Measurements from ENCODE around the gene LBHD1. TPM values are rescaled to one million over a fixed set of nuclear protein-coding genes. Genes with fewer than 3 reads are reported as not detected.

The LBHD1 gene
- polyA plus RNA-seq, 3 donors, result 1.9 to 9.1 (median 2.9) TPM

GRCh38 chr11:62613291-62613778, 58.7 kb downstream of the LBHD1 start:
- peaks cover 0 to 2% (median 0%) of the 10 kb centered on the region in 3 donors for H3K27me3 Mint-ChIP-seq (ENCODE audit: low read depth in 3 of 3)
- H3K9me3 Mint-ChIP-seq, result peaks cover 0 to 2% (median 0%) of the 10 kb centered on the region in 7 donors
- no peaks in the 10 kb centered on the region for H3K27me3 ChIP-seq (ENCODE audit: control insufficient read depth in 2 of 2, insufficient read depth in 2 of 2, low read length in 2 of 2)
- peak overlapping the region; percentile 94 for H2AFZ ChIP-seq (ENCODE audit: insufficient read depth, low read depth, low read length, poor library complexity, severe bottlenecking)
- H3K27ac ChIP-seq (ENCODE audit: low read depth in 1 of 2, low read length in 2 of 2), result peak overlapping the region; percentile 13 to 86
- peaks cover 24% of the 10 kb centered on the region for H3K4me1 Mint-ChIP-seq
- peak overlapping the region in 1 of 2 donors; percentile 66 for H3K4me3 Mint-ChIP-seq
- peaks cover 40 to 58% of the 10 kb centered on the region in 2 donors for H3K36me3 Mint-ChIP-seq
- peaks cover 19 to 47% of the 10 kb centered on the region in 2 donors for H3K36me3 ChIP-seq (replicated peaks in 1 of 2; ENCODE audit: control insufficient read depth in 1 of 2, insufficient read depth in 2 of 2, low read length in 2 of 2)
- intact Hi-C loops (cut with micrococcal nuclease), result loop anchor here in 1 of 2 donors (10.0 kb wide), 1 partner anchor 241 kb away; no protein-coding TSS in a partner anchor
- no peaks in the 10 kb centered on the region for H3K9me3 ChIP-seq (replicated peaks in 1 of 2; ENCODE audit: control insufficient read depth in 1 of 2, insufficient read depth in 1 of 2, low read length in 2 of 2)
- peak overlapping the region in 6 of 7 donors; percentile 8 to 85 (median 62) for H3K27ac Mint-ChIP-seq
- no peak for TF ChIP-seq CTCF (IDR thresholded peaks at IDR 0.05)
- no peak for DNase-seq
- H3K9ac ChIP-seq (ENCODE audit: insufficient read depth, low read length, poor library complexity, severe bottlenecking), result no peak overlapping the region
- H3K4me1 ChIP-seq (ENCODE audit: control insufficient read depth in 1 of 2, insufficient read depth in 2 of 2, low read length in 2 of 2), result peaks cover 19 to 28% of the 10 kb centered on the region in 2 donors
- H3K4me2 ChIP-seq (replicated peaks; ENCODE audit: extremely low read depth, low read length, poor library complexity, severe bottlenecking), result peak overlapping the region; percentile 91
- peaks cover 16% of the 10 kb centered on the region for H3K79me2 ChIP-seq (ENCODE audit: insufficient read depth, low read length)
- 81% methylated on average over 14 of the region's 15 CpGs for WGBS (ENCODE audit: insufficient coverage)
- peak overlapping the region in 1 of 3 experiments; percentile 98 for H3K4me3 ChIP-seq (replicated peaks in 1 of 3; ENCODE audit: low read depth in 2 of 3, low read length in 3 of 3)
- no peaks in the 10 kb centered on the region for H4K20me1 ChIP-seq (ENCODE audit: insufficient read depth, low read length)

Small RNAs within 50 kb of the gene (small RNA-seq; reads per million reads assigned to genes)
- not detected for gene SNORA57 (ENCODE audit: insufficient read length, low read depth)

Other genes starting within 250 kb of the LBHD1 start
- gene AHNAK, start 125.5 kb downstream of the LBHD1 start, polyA plus RNA-seq, result 100 to 1,000 TPM in 2 of 3 donors, 10 to 100 TPM in 1; 80.0 to 201 (median 103) TPM
- gene EEF1G, start 98.4 kb downstream of the LBHD1 start, polyA plus RNA-seq, result 100 to 1,000 TPM; 490 to 603 (median 491) TPM
- 10 to 100 TPM in 1 of 3 donors, 1 to 10 TPM in 2; 1.8 to 16.3 (median 2.1) TPM for gene TUT1, start 80.7 kb downstream of the LBHD1 start, polyA plus RNA-seq
- 10 to 100 TPM; 14.0 to 38.6 (median 17.6) TPM for gene MTA2, start 70.4 kb downstream of the LBHD1 start, polyA plus RNA-seq
- gene EML3, start 59.5 kb downstream of the LBHD1 start, polyA plus RNA-seq, result 100 to 1,000 TPM in 1 of 3 donors, 10 to 100 TPM in 1, 1 to 10 TPM in 1; 7.2 to 131 (median 10.6) TPM
- gene ROM1, start 59.0 kb downstream of the LBHD1 start, polyA plus RNA-seq, result 1 to 10 TPM in 1 of 3 donors, under 1 TPM in 2; 0.51 to 1.4 (median 0.75) TPM
- 10 to 100 TPM; 18.5 to 44.9 (median 19.0) TPM for gene B3GAT3, start 50.3 kb downstream of the LBHD1 start, polyA plus RNA-seq
- gene GANAB, start 25.7 kb downstream of the LBHD1 start, polyA plus RNA-seq, result 100 to 1,000 TPM in 2 of 3 donors, 10 to 100 TPM in 1; 99.7 to 116 (median 109) TPM
- gene INTS5, start 19.0 kb downstream of the LBHD1 start, polyA plus RNA-seq, result 10 to 100 TPM in 1 of 3 donors, 1 to 10 TPM in 2; 4.2 to 16.0 (median 9.9) TPM
- 10 to 100 TPM; 25.9 to 78.2 (median 74.6) TPM for gene C11orf98, start 7.1 kb downstream of the LBHD1 start, polyA plus RNA-seq
- gene CSKMT, start 7.0 kb downstream of the LBHD1 start, polyA plus RNA-seq, result 1 to 10 TPM in 2 of 3 donors, under 1 TPM in 1; 0.73 to 4.9 (median 1.4) TPM
- 1 to 10 TPM; 3.3 to 7.9 (median 7.2) TPM for gene UQCC3, start 594 bp downstream of the LBHD1 start, polyA plus RNA-seq
- 100 to 1,000 TPM in 2 of 3 donors, 10 to 100 TPM in 1; 93.9 to 147 (median 106) TPM for gene UBXN1, start 6.8 kb upstream of the LBHD1 start, polyA plus RNA-seq
- gene LRRN4CL, start 17.3 kb upstream of the LBHD1 start, polyA plus RNA-seq, result not detected
- 10 to 100 TPM; 43.5 to 65.7 (median 63.3) TPM for gene BSCL2, start 35.2 kb upstream of the LBHD1 start, polyA plus RNA-seq
- under 1 TPM in 1 of 3 donors, not detected in 2; 0.23 TPM for gene GNG3, start 35.4 kb upstream of the LBHD1 start, polyA plus RNA-seq
- gene HNRNPUL2, start 55.2 kb upstream of the LBHD1 start, polyA plus RNA-seq, result 10 to 100 TPM in 1 of 3 donors, under 1 TPM in 2; 0.33 to 13.8 (median 0.88) TPM
- gene TTC9C, start 56.2 kb upstream of the LBHD1 start, polyA plus RNA-seq, result 10 to 100 TPM; 17.9 to 21.6 (median 20.4) TPM
- 1 to 10 TPM; 1.7 to 4.5 (median 2.0) TPM for gene ZBTB3, start 81.9 kb upstream of the LBHD1 start, polyA plus RNA-seq
- gene POLR2G, start 89.3 kb upstream of the LBHD1 start, polyA plus RNA-seq, result 100 to 1,000 TPM; 162 to 243 (median 231) TPM
- gene TAF6L, start 99.1 kb upstream of the LBHD1 start, polyA plus RNA-seq, result 10 to 100 TPM in 1 of 3 donors, 1 to 10 TPM in 2; 5.1 to 35.5 (median 5.3) TPM
- gene TMEM179B, start 115.1 kb upstream of the LBHD1 start, polyA plus RNA-seq, result 100 to 1,000 TPM in 2 of 3 donors, 10 to 100 TPM in 1; 95.8 to 236 (median 220) TPM
- gene TMEM223, start 119.7 kb upstream of the LBHD1 start, polyA plus RNA-seq, result 10 to 100 TPM in 2 of 3 donors, 1 to 10 TPM in 1; 5.7 to 20.4 (median 19.6) TPM
- gene NXF1, start 133.2 kb upstream of the LBHD1 start, polyA plus RNA-seq, result 100 to 1,000 TPM in 1 of 3 donors, 10 to 100 TPM in 2; 50.1 to 748 (median 70.6) TPM
- 10 to 100 TPM; 36.4 to 39.6 (median 38.5) TPM for gene STX5, start 159.8 kb upstream of the LBHD1 start, polyA plus RNA-seq
- gene TEX54, start 160.6 kb upstream of the LBHD1 start, polyA plus RNA-seq, result under 1 TPM in 1 of 3 donors, not detected in 2; 0.74 TPM
- 10 to 100 TPM; 14.2 to 52.5 (median 18.4) TPM for gene WDR74, start 167.3 kb upstream of the LBHD1 start, polyA plus RNA-seq
- gene SLC3A2, start 208.6 kb upstream of the LBHD1 start, polyA plus RNA-seq, result 100 to 1,000 TPM; 156 to 231 (median 189) TPM
- not detected for gene CHRM1, start 249.1 kb upstream of the LBHD1 start, polyA plus RNA-seq